ENCODE data around the gene MS4A4A.
A peak's percentile ranks its signal among the peaks of the same experiment; 100 is the strongest.

Gene MS4A4A

GRCh38 chr11:60303661-60304060, 23.2 kb downstream of the MS4A4A start:
- no peak for DNase-seq

GRCh38 chr11:60305906-60306619, 25.6 kb downstream of the MS4A4A start:
- DNase-seq: no peak

- peak; percentile 59 for DNase-seq
Measured at GRCh38 chr11:60307507-60308195, 27.2 kb downstream of the MS4A4A start.

GRCh38 chr11:60310407-60310998, 30.0 kb downstream of the MS4A4A start:
- DNase-seq: no peak

GRCh38 chr11:60314635-60315321, 34.3 kb downstream of the MS4A4A start:
- no peak for DNase-seq

GRCh38 chr11:60315871-60316270, 35.4 kb downstream of the MS4A4A start:
- no peak for DNase-seq

- no peak for DNase-seq
Measured at GRCh38 chr11:60316317-60316716, 35.9 kb downstream of the MS4A4A start.

GRCh38 chr11:60318726-60319125, 38.3 kb downstream of the MS4A4A start:
- DNase-seq: no peak

GRCh38 chr11:60321051-60321450, 40.6 kb downstream of the MS4A4A start:
- DNase-seq: no peak

GRCh38 chr11:60326955-60327354, 46.5 kb downstream of the MS4A4A start, which contains the start of gene MS4A6E:
MS4A6E (plus strand) TSS chr11:60327255; CDS start chr11:60334896, 7,641 bp downstream.
- DNase-seq: no peak

GRCh38 chr11:60328460-60328859, 48.0 kb downstream of the MS4A4A start:
- no peak for DNase-seq

- DNase-seq: no peak
Measured at GRCh38 chr11:60332846-60333245, 52.4 kb downstream of the MS4A4A start.

GRCh38 chr11:60334005-60334620, 53.6 kb downstream of the MS4A4A start:
- DNase-seq: peak; percentile 82

- no peak for DNase-seq
Measured at GRCh38 chr11:60336767-60337391, 56.4 kb downstream of the MS4A4A start.

- no peak for DNase-seq
Measured at GRCh38 chr11:60338053-60338452, 57.6 kb downstream of the MS4A4A start.

- no peak for DNase-seq
Measured at GRCh38 chr11:60339356-60339755, 58.9 kb downstream of the MS4A4A start.

GRCh38 chr11:60343094-60343704, 62.7 kb downstream of the MS4A4A start:
- no peak for DNase-seq

GRCh38 chr11:60344146-60344545, 63.7 kb downstream of the MS4A4A start:
- DNase-seq: no peak

- DNase-seq: peak; percentile 54
Measured at GRCh38 chr11:60345489-60345888, 65.0 kb downstream of the MS4A4A start.

- DNase-seq: no peak
Measured at GRCh38 chr11:60347084-60347797, 66.8 kb downstream of the MS4A4A start.

- no peak for DNase-seq
Measured at GRCh38 chr11:60348116-60348515, 67.7 kb downstream of the MS4A4A start.

All from activated CD8-positive, alpha-beta memory T cell treated with anti-CD3 and anti-CD28 coated beads, Interleukin-2, amount 50 U/mL, for 48 hours (primary cell).